Right kidney (tissue), 1 donor: Measurements from ENCODE around the gene ATP2B3.

ENCODE experiments used
- DNase-seq: peaks from one replicate; pipeline ENCODE4 v3.0.0-alpha.2; 2016

Gene ATP2B3

DNA sequence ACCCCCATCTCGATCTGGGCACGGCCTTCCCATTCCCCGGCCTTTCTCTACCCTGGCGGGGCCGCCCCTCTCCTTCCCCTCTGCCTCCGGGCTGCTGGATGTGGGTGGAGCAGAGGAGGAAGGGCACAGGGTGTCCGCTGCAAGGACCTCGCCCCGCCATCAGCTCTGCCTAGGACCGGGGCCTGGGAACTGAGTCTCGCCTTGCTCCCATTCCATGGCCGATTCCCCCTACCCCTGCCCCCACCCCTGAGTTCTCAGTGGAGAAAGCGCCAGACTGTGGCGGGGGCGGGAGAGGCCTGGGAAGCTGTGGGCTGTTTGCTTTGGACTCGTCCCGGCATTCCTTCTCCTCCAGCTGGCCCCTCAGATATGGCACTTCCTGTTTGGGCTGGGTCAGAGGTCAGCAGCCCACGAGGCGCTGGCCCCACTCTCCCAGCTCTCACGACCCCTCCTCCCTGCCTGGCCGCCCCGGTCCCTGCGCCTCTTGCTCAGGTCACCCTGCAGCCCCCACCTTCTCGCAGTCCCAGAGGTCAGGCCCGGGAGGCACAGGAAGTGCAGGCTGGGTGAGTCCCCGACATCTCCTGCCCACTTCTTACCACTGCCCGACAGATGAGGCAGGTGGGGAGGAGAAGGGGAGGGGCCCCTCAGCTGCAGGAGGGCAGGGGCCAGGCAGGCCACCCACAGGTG lies 29.1 kb upstream of the ATP2B3 start:
- peak; percentile 49 for DNase-seq

DNA sequence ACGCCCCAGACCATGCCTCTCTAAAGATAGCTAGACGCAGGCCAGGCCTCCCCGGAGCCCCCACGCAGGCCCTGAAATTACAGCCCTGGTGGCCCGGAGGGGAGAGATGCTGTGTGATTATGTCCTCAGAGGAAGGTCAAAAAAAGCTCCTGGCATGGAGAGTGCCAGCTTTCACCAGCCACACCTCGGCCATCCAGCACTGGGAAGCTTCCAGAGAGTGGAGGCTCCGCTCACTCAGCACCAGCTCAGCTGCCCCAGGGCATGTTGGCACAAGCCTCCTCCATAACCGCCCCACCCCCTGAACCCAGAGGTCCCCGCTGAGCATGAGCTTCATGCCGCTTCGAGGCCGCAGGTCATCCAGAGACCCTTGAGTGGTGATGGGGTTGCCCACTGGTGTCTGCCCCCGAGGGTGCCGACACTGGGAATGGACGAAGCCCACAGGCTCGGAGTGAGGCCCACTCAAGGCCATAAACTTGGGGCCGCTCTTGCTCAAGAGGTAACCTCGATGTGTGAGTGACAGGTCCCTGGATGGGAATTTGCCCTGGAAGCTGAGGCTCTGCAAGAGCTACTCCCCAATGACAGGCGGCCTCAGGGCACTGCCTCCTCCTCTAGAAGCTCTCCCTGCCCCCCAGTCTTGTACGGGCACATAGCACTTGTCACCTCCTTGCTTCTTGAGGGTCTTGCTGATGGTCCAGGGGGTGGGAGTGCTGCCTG lies 27.1 kb upstream of the ATP2B3 start:
- no peak for DNase-seq

DNA sequence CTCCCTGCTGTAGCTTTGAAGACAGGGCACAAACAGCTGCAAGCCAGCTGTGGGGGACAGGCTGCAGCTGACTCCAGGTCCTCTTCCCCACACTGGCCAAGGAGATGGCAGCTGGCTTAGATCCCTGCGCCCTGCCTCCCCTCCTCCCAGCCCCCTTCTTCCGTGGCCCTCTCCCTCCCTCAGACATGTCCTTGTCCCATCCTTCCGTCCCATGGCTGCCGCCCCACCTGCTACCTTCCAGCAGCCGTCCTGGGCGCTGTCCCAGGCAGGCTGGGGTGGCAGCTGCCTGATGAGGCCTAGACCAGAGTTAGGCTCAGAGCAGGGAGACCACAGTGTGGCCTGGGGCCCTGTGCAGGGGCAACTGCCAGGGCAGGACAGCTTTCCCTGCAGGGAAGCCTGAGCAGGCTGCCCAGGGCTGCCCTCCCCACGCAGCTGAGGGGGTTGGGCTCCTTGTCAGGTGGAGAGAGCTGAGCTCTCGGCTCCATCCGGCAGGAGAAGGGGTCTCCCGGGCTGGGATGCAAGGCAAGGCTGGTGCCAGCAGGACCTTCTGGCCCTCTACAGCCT lies 26.0 kb upstream of the ATP2B3 start:
- DNase-seq: peak; percentile 50

DNA sequence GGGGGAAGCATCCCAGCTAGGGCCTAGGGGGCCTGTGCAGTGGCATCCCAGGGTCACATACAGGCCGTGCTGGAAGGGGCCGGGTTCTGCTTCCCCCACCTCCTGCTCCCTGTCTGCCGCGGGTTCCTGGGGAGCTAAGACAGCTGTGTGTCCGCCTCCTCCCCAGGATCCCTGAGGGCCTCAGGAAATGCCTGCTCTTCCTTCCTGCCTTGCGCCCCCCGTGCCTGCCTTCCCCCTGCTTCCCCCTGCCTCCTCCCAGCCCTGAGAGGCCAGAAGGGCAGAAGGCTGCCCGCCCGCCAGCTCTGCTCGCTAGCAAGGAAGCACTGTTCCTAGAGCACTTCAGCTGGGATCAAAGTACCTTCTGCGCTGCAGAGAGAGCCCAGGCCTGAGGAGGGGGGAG lies 25.5 kb upstream of the ATP2B3 start:
- DNase-seq: no peak

DNA sequence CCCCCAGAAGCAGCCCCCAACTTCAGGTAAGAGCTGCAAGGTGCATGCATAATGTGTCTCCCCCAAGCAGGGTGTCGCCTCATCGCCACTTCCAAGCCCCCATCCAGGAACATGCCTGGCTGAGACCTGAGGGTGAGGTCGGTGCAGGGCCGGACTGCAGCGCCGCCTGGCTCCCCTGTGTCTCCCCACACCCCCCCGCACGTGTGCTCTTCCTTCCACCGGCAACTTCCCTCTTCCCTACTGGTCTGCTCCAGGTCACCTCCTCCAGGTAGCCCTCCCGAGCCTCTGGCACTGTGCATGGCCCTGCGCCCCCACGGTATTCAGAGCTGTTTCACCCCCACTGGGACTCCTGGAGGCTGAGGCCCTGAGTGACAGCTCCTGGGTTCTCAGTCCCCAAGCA lies 24.9 kb upstream of the ATP2B3 start:
- no peak for DNase-seq

DNA sequence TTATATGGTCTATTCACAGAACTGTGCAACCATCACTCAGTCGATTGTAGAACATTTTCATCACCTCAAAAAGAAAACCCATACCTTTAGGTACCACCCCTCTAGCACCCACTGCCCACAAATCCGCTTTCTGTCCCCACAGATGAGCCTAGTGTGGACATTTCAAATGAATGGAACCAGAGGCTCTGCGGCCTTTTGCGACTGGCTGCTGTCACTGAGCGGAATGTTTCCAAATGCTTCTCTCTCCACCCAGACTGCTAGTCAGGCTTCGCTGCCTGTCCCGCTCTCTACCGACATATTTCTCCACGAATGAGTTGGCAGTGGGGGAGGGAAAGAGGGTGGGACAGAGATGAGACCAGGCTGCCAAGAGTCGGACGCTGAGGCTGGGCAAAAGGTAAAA lies 24.4 kb upstream of the ATP2B3 start:
- DNase-seq: no peak

DNA sequence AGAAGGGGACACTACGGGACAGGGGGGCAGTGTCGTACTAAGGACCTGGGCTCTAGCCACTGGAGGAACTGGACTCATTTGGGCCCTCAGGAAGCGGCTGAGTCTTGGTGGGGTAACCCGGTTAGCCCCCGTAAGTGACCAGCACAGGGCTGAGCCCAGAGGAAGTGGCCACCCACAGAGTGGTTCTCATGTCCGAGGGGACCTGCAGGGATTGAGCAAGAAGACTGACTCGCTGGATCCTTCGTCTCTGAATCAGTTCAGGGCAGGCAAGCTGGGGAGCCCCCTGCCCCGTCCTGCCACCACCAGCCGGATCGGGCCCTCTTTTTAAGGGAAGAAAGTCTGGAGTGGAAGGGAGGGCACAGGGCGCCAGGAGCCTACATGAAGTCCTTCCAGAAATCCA lies 23.4 kb upstream of the ATP2B3 start:
- DNase-seq: no peak

DNA sequence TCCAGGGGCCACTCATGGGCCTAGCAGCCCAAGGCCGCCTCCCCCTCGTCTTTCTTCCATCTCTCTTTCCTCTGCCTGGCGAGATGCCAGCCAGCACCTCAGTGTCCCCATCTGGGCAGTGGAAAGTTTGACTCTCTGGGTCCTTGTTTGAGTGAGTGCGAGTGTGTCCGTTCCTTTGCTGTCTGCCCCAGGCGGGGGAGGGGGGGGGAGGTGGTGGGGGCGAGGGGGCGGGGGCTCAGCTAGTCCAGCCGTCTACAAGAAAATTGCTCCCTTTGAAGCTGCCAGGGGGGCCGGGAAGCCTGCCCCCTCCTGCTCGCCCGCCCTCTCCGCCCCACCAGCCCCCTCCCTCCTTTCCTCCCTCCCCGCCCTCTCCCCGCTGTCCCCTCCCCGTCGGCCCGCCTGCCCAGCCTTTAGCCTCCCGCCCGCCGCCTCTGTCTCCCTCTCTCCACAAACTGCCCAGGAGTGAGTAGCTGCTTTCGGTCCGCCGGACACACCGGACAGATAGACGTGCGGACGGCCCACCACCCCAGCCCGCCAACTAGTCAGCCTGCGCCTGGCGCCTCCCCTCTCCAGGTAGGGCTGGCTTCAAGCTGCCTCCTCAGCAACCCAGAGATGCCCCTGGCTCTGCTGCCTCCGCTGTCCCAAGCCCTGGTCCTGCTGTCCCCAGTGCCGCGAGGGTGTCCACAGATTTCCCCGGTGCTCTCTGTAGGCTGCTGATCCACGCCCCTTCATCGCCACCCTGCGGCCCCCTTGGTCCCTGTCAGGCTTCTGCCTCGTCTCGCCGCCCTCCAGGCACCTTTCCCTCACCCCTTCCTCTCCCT lies 22.7 kb upstream of the ATP2B3 start, which contains the start of gene BGN:
TSS of gene BGN (plus strand) at position 440 of the 821 bp plus-strand sequence. CDS start 9,652 bp downstream, outside the sequence.
- DNase-seq: peak; percentile 64

DNA sequence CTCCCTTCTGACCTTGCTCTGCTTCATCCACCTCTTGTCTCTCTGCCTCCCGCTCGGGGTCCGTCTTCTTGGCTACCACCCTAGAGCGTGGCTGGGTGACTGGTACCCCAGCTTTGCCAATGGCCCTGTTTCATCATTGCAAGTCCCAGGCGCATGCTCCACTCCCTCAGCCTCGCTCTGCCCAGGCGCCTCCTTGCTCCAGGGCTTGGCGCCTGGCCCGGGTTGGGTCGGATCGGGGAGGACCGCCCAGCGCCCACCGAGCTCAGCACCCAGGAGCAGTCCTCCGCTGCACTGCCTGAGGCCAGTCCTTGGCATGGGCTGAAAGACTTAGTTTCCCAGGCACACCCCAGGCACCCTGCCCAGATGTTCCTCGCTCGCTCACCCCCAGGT lies 22.1 kb upstream of the ATP2B3 start:
- no peak for DNase-seq

DNA sequence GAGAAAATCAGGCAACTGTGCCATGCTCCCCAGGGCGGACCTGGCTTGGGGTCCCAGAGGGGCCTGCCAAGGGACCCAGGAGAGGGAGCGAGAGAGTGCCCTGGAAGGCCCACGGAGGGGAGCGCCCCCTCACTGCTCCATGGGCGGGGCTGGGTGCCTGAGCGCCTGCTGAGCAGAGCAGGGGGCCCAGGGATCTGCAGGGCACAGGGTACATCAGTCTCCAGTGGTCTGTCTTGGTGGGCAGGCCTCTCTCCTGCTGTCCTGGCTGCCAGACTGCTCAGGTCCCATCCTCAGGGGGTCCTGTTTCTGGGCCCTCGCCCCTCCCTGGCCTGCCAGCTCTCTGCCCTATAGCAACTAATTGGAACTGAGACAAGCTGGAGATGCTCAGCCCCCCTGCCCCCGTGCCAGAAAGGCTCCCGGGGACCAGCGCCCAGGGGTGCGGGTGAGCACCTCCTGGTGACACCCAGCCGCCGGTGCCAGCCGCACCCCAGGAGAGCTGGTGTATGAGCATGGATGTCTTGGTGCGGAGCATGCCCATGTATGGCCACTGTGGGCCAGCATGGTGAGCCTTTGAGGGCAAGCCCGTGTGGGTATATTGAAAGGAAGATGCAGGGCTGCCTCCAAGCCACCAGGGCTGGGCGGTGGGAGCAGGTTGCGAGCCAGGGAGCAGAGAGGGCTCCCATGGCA lies 21.4 kb upstream of the ATP2B3 start:
- DNase-seq: no peak

DNA sequence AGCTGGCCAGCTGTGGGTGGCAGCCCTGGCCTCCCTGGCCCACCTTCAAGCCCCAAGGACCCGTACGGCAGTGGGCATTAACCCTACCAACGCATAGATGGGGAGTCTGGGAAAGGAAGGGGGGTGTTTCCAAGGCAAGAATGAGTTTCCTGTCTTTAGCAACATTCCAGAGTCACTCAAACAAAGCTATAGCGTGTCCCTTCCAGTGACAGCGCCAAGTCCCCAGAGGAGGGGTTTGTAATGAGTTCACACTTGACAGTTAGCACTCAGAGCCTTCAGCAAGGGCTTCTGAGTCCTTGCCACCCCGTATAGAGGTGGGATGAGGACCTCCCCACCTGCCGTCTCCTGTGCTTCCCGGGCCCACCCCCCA lies 20.9 kb upstream of the ATP2B3 start:
- DNase-seq: no peak

DNA sequence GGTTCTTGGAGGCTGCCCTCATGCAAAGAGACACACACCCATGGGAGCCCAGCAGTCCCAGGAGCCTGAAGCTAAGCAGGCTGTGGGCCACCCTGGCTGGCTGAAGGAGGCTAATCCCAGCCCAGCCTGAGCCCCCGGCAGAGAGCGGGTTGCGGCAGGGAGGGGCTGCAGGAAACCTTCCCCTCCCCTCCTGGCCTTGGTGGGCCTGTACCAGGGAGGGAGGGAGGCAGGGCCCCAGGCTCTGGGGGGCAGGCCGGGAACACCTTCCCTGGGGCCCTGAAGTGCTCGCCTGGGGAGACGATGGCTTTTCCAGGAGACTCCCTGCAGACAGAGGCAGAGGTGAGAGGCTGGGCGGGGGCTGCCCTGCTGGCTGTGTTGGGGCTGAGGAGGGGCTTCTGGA lies 19.0 kb upstream of the ATP2B3 start:
- DNase-seq: no peak

DNA sequence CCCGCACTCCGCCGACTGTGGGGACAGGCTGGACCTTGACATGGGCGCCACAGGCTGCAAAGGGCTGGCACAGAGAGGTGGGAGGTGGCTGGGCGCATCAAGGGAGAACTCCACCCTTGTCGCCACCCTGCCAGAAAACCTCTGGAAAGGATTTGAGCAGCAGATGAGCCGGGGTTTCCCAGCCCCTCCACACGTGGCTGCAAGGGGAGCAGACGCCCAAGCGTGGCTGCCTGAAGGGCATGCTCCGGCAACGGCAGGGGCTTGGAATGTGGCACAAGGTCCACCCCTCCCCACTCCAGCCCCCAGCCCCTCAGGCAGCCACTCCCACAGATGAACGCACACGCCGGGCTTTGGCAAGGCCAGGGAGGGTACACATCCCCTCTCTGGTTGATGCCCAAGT lies 18.1 kb upstream of the ATP2B3 start:
- no peak for DNase-seq

DNA sequence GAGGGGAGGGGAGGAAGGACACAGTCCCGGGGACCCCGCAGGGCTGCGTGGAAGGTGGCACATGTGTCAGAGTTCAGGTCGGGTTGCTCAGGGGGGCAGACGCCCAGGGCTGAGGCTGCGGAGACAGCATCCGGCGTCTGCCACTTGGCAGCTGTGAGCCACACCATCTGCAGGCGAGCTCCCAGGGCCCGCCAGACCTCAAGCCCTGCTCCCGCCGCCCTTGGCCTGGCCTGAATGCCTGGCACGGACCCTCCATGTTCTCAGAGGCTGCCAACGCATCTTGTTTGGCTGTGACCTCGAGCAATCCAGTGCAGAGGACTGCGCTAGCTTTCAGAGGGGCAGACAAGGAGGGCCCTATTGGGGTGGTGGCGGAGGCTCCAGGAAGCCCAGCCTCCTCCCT lies 17.6 kb upstream of the ATP2B3 start:
- DNase-seq: no peak

DNA sequence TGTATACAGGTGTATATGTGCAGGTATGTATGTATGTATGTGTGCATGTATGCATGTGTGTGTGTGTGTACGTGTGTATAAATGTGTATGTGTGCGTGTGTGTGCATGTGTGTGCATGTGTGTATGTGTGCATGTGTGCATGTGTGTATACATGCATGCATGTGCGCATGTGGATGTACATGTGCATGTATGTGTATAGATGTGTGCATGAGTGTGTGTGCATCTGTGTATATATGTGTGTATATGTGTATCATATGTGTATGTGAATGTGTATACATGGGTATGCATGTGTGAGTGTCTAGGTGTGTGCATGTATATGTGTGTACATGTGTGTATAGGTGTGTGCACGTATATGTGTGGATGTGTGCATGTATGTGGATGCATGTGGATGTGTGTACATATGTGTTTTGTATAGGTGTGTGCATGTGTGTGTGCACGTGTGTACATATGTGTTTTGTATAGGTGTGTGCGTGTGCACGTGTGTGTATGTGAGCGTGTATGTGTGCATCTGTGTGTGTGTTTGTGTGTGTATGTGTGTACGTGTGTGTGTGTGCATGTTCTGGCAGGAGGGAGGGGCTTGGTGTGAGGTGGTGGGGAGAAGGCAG lies 16.7 kb upstream of the ATP2B3 start:
- no peak for DNase-seq

DNA sequence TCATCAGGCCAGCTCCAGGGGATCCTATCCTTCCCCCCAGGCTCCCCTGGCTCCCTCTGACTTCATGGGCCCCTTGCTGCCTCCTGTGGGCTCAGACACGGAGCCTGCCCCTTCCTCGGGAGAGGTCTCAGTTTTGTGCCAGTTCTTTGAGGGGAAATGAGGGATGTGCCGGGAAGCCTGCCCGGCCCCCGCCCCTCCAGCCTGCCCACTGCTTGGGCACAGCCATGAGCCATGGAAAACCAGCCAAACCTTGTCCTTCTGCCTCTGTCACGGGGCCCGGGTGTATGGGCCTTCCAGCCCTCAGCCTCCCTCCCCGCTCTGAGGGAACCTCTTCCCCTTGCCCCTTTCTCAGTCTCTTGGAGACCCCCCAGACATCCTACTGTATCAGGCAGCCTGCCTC lies 15.9 kb upstream of the ATP2B3 start:
- DNase-seq: no peak

DNA sequence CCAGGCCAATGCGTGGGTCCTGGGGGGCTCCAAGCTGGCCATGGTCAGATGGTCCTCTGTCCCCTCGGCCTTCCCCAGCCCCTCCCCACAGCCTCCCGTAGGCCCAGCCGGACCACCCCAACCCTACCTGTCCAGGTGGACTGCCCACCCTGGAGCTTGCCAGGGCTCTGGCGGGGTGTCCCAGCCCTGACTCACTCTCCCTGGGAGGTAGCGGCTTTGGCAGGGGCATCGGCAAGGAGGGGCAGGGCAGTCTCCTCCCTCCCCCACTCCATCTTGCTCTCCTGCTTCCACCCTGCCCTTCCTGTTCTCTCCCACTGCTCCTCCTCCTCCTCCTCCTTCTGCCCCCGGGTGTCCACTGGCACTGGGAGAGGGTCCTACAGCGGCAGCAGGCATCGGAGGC lies 15.3 kb upstream of the ATP2B3 start:
- DNase-seq: no peak

DNA sequence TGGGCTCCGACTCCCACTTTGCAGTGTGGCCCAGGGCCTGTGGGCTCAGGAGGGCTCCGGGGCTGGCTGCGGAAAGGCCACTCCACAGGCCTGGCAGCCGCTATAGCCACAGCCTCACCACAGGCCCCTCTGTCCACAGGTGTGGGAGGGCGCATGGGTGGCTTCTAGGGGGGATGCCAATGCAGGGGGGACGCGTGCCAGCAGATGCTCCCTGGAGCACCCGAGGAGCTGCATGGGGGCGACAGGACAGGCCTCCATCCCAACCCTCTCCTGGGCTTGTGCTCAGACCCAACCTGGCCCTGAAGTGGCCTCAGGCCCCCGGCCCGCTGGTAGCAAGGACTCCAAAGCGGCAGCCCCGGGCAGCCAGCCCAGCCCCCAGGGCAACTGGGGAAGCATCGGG lies 14.6 kb upstream of the ATP2B3 start:
- no peak for DNase-seq

DNA sequence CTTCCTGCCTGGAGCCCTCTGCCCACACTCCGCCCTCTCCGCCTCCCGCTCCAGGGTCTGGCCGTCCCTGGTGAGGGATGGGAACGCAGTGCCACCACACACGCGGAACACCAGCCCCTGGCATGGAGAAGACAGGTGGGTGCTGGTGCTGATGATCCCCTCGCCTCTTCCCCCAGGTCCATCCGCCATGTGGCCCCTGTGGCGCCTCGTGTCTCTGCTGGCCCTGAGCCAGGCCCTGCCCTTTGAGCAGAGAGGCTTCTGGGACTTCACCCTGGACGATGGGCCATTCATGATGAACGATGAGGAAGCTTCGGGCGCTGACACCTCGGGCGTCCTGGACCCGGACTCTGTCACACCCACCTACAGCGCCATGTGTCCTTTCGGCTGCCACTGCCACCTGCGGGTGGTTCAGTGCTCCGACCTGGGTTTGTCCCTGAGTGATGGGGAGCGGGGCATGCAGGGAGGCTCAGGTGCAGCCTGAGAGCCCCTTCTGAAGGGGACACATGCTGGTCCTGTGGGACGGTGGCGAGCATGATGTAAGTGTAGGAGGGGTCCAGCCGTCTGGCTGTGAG lies 12.9 kb upstream of the ATP2B3 start:
- DNase-seq: no peak

DNA sequence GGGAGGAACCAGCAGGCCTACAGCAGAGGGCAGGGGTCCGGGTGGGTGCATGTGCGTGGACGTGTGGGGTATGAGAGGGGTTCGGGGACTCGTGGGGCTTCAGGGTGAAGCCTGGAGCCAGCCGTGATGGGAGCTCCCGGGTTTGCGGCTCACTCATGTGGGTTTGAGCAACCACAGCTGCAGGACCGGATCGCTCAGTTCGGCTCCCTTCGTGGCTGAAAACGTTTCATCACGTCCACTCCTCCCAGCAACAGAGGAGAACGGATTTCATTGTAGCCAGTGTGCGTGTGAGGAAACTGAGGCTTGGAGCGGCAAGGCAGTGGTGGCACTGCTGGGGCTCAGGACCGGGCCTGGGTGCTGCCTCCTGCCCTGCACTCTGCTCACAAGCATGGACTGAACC lies 12.1 kb upstream of the ATP2B3 start:
- DNase-seq: no peak

DNA sequence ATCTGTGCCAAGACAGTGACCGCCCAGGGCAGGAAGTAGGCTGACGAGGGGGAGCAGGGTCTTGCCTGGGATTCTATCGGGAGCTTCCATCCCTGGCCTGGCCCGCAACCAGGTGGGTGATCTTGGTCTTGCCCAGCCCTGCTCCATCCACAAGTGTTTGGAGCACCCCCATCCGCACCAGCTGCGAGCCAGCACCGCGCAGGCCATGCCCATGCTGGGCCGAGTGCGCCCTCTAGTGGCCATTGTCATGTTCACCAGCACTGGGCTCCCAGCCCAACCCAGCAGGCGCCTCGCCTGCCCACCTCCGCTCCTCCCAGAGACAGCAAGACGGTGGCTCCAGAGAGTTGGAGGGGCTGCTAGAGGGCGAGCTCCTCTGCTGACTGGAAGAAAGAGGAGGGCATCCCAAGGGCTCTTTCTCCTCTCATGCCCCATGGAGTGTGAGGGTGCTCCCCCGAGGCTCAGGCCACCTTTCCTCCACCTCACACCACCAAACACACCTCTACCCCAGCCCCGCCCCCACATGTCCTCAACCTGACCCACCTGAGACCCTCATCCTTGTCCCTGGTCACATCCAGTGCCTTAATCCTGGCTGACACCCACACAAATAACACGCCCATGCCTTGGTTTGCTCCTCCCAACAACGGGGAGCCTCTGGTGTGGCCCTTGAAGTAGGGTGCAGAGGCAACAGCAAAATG lies 9.8 kb upstream of the ATP2B3 start:
- peak; percentile 64 for DNase-seq
